Urothelium cell line (cell line): ENCODE data around the gene CASZ1.

Experiments used
- DNase-seq: peaks from one replicate; pipeline ENCODE4 v3.0.0; 2011; ENCODE audit warnings: low spot score, mixed read lengths
- FAIRE-seq: peaks from 2 replicates; lab custom pipeline; 2011; peaks lifted over from hg19 to GRCh38; lab: Jason Lieb, UNC

The CASZ1 gene

GRCh38 chr1:10800778-10801177 lies 4.3 kb upstream of the CASZ1 start:
- FAIRE-seq = no peak
- DNase-seq = no peak

GRCh38 chr1:10799726-10800125 lies 3.3 kb upstream of the CASZ1 start:
- DNase-seq (no peak), FAIRE-seq (no peak)

- DNase-seq (no peak), FAIRE-seq (no peak)
These were observed 997 bp downstream of the CASZ1 start for GRCh38 chr1:10795276-10796021.

GRCh38 chr1:10794724-10795275 lies 1.6 kb downstream of the CASZ1 start:
- no peak for DNase-seq

GRCh38 chr1:10793129-10793651 lies 3.3 kb downstream of the CASZ1 start:
- no peak for FAIRE-seq
- no peak for DNase-seq

More at GRCh38 chr1:10794724-10795275, 1.6 kb downstream of the CASZ1 start:
- no peak for FAIRE-seq

- FAIRE-seq (no peak), DNase-seq (no peak)
These were observed 5.1 kb downstream of the CASZ1 start for GRCh38 chr1:10791105-10791951.

GRCh38 chr1:10789803-10790702 lies 6.4 kb downstream of the CASZ1 start:
- no peak for FAIRE-seq
- DNase-seq = no peak

- FAIRE-seq (no peak), DNase-seq (no peak)
These were observed 7.2 kb downstream of the CASZ1 start for GRCh38 chr1:10789047-10789791.

- no peak for FAIRE-seq
- DNase-seq = no peak
These were observed 7.8 kb downstream of the CASZ1 start for GRCh38 chr1:10788592-10789006.

GRCh38 chr1:10787286-10787685 lies 9.2 kb downstream of the CASZ1 start:
- DNase-seq = no peak
- FAIRE-seq = no peak

- FAIRE-seq (no peak), DNase-seq (no peak)
These were observed 10.5 kb downstream of the CASZ1 start for GRCh38 chr1:10785728-10786638.

GRCh38 chr1:10784998-10785727 lies 11.3 kb downstream of the CASZ1 start:
- DNase-seq (no peak), FAIRE-seq (no peak)

GRCh38 chr1:10782491-10783244 lies 13.8 kb downstream of the CASZ1 start:
- FAIRE-seq (no peak), DNase-seq (no peak)

- DNase-seq (no peak), FAIRE-seq (no peak)
These were observed 15.3 kb downstream of the CASZ1 start for GRCh38 chr1:10781137-10781536.

- FAIRE-seq = no peak
- DNase-seq = no peak
These were observed 16.6 kb downstream of the CASZ1 start for GRCh38 chr1:10779841-10780240.

GRCh38 chr1:10779201-10779600 lies 17.2 kb downstream of the CASZ1 start:
- peak; percentile 50 for FAIRE-seq
- DNase-seq = peak; percentile 97

- FAIRE-seq (peak; percentile 23), DNase-seq (peak; percentile 35)
These were observed 17.8 kb downstream of the CASZ1 start for GRCh38 chr1:10778640-10779039.
